ENCODE data around the gene PLAAT1. TPM values are rescaled to one million over a fixed set of nuclear protein-coding genes. Genes with fewer than 3 reads are reported as not detected.

The PLAAT1 gene
- total RNA-seq, 1 experiment from 2014 or later = 3.9 TPM

DNA sequence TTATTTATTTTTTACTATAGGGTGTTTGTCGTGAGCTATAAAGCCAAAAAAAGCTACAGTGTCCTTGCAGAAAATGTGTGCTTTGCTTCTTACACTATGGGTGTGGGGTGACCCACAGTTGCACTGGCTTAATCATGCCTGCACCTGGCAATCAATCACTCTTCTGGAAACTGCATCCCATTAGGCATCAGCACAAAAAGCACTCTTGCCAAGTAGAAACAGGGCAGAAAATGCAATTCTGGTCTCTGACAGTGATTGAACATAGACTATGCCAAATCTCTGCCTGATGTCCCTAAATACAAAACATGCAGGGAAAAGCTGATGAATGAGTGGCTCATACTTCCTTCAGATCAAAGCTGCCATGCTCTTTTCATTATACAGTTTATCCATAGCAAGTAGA, 30.4 kb upstream of the PLAAT1 start:
- no peak overlapping the region for H3K4me3 Mint-ChIP-seq
- CTCF ChIA-PET = no interaction called here
- H3K27ac Mint-ChIP-seq = no peak overlapping the region
- H3K9me3 Mint-ChIP-seq = peaks cover 11% of the 10 kb centered on the region
- POLR2A ChIA-PET = no interaction called here
- DNase-seq (ENCODE audit: low spot score) (no peak), ATAC-seq (no peak)
- no peak for TF ChIP-seq SMAD4 (CRISPR knock-in tag; IDR thresholded peaks at IDR 0.05)
- TF ChIP-seq, protein P1, sequence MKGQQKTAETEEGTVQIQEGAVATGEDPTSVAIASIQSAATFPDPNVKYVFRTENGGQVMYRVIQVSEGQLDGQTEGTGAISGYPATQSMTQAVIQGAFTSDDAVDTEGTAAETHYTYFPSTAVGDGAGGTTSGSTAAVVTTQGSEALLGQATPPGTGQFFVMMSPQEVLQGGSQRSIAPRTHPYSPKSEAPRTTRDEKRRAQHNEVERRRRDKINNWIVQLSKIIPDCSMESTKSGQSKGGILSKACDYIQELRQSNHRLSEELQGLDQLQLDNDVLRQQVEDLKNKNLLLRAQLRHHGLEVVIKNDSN (CRISPR knock-in tag; IDR thresholded peaks at IDR 0.05) = no peak
- TF ChIP-seq FOXJ3 (CRISPR knock-in tag; IDR thresholded peaks at IDR 0.05; ENCODE audit: borderline replicate concordance) = no peak
- TF ChIP-seq ZNF671 (CRISPR knock-in tag; IDR thresholded peaks at IDR 0.05) = no peak
- no peak for TF ChIP-seq MXD4 (CRISPR knock-in tag; IDR thresholded peaks at IDR 0.05; ENCODE audit: borderline replicate concordance)
- TF ChIP-seq, protein P2, sequence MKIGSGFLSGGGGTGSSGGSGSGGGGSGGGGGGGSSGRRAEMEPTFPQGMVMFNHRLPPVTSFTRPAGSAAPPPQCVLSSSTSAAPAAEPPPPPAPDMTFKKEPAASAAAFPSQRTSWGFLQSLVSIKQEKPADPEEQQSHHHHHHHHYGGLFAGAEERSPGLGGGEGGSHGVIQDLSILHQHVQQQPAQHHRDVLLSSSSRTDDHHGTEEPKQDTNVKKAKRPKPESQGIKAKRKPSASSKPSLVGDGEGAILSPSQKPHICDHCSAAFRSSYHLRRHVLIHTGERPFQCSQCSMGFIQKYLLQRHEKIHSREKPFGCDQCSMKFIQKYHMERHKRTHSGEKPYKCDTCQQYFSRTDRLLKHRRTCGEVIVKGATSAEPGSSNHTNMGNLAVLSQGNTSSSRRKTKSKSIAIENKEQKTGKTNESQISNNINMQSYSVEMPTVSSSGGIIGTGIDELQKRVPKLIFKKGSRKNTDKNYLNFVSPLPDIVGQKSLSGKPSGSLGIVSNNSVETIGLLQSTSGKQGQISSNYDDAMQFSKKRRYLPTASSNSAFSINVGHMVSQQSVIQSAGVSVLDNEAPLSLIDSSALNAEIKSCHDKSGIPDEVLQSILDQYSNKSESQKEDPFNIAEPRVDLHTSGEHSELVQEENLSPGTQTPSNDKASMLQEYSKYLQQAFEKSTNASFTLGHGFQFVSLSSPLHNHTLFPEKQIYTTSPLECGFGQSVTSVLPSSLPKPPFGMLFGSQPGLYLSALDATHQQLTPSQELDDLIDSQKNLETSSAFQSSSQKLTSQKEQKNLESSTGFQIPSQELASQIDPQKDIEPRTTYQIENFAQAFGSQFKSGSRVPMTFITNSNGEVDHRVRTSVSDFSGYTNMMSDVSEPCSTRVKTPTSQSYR (CRISPR knock-in tag; IDR thresholded peaks at IDR 0.05) = no peak
- peaks cover 12% of the 10 kb centered on the region for H3K4me1 Mint-ChIP-seq
- H3K36me3 Mint-ChIP-seq = no peaks in the 10 kb centered on the region
- H3K27me3 Mint-ChIP-seq (ENCODE audit: low read depth) = no peaks in the 10 kb centered on the region

DNA sequence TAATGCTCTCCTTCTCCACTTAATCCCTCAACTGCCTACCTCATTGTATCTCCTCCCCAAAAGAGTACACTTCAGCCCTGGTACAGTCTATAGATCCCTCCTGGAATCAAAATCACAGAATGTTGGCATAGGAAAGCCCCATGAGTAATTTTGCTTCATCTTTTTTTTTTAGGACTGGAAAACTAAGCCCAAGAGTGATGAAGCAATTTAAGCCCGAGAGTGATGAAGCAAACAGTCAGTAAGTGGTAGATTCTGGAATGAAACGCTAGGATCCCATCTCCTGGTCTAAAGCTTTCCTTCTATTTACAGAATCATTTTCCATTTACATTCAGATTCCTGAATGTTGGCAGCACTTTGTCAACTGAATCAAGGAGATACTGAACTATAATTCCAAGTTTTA, 29.8 kb upstream of the PLAAT1 start:
- Mint-ChIP-seq H3K27me3 (ENCODE audit: low read depth) (no peaks in the 10 kb centered on the region), H3K36me3 (no peaks in the 10 kb centered on the region), H3K4me3 (no peak overlapping the region), H3K27ac (no peak overlapping the region), H3K9me3 (peaks cover 7% of the 10 kb centered on the region), H3K4me1 (peaks cover 12% of the 10 kb centered on the region)
- ChIA-PET CTCF (no interaction called here), POLR2A (no interaction called here)
- TF ChIP-seq, protein P3, sequence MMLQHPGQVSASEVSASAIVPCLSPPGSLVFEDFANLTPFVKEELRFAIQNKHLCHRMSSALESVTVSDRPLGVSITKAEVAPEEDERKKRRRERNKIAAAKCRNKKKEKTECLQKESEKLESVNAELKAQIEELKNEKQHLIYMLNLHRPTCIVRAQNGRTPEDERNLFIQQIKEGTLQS (CRISPR knock-in tag; conservative IDR thresholded peaks at IDR 0.05) = no peak
- TF ChIP-seq ZNF317 (CRISPR knock-in tag; IDR thresholded peaks at IDR 0.05; ENCODE audit: borderline replicate concordance, low read depth) (no peak), PRRX2 (CRISPR knock-in tag; IDR thresholded peaks at IDR 0.05) (no peak), TEAD1 (CRISPR knock-in tag; IDR thresholded peaks at IDR 0.05) (no peak), CREM (CRISPR knock-in tag; IDR thresholded peaks at IDR 0.05) (no peak), NR3C1 (CRISPR knock-in tag; conservative IDR thresholded peaks at IDR 0.05; ENCODE audit: low read depth) (no peak), CBFB (CRISPR knock-in tag; IDR thresholded peaks at IDR 0.05; ENCODE audit: low read depth) (no peak), NFATC4 (CRISPR knock-in tag; IDR thresholded peaks at IDR 0.05) (no peak), FOXK1 (CRISPR knock-in tag; IDR thresholded peaks at IDR 0.05) (no peak)
- TF ChIP-seq, protein P4, sequence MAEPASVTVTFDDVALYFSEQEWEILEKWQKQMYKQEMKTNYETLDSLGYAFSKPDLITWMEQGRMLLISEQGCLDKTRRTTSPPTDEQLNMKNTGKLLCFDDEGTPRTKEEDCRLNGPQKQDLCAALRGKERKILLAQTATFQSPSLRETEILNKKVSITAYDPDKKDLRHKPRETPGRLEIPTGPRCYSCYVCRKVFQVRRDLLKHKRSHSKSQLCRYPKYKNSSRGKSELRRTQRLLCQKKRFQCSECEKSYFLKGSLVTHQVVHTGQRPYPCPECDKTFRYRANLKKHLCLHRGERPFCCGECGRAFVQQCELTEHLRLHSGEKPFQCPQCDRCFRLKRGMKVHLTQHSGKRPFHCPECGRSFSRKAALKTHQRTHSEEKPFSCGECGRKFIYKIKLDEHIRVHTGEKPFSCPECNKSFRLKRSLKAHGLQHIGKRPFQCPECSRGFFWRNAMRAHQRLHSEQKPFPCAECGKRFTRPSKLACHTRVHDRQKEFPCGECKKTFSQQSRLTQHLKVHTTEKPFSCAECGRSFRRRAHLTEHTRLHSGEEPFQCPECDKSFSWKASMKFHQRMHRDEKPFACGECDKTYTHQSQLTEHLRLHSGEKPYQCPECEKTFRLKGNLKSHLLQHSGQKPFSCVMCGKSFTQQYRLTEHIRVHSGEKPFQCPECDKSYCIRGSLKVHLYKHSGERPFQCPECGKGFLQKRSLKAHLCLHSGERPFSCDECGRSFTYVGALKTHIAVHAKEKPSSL (CRISPR knock-in tag; conservative IDR thresholded peaks at IDR 0.05) = no peak
- TF ChIP-seq, protein P5, sequence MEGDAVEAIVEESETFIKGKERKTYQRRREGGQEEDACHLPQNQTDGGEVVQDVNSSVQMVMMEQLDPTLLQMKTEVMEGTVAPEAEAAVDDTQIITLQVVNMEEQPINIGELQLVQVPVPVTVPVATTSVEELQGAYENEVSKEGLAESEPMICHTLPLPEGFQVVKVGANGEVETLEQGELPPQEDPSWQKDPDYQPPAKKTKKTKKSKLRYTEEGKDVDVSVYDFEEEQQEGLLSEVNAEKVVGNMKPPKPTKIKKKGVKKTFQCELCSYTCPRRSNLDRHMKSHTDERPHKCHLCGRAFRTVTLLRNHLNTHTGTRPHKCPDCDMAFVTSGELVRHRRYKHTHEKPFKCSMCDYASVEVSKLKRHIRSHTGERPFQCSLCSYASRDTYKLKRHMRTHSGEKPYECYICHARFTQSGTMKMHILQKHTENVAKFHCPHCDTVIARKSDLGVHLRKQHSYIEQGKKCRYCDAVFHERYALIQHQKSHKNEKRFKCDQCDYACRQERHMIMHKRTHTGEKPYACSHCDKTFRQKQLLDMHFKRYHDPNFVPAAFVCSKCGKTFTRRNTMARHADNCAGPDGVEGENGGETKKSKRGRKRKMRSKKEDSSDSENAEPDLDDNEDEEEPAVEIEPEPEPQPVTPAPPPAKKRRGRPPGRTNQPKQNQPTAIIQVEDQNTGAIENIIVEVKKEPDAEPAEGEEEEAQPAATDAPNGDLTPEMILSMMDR (IDR thresholded peaks at IDR 0.05) = no peak
- ATAC-seq (no peak), DNase-seq (ENCODE audit: low spot score) (no peak)

Measured in WTC11 (cell line).